ENCODE measurements around the gene PDE4B.
A peak's percentile ranks its signal among the peaks of the same experiment; 100 is the strongest.

The PDE4B gene

DNA sequence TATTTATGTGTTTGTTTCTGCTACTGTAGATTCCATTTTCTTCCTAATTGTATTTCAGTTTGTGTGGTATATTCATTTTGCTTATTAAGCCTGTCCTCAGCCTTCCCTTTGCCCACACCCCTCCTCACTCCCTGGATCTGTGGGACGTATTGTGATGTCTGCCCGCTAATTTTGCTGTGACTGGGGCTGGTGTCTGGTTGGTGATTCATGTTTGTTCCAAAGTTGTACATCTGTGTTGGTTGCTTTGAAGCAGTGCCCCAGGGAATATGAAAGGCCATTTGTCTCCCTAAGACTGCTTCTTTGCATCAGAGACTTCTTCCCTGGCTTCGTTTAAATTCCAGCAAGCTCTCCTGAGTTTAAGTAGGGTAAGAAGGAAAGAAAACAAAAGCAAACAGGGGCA, 451.7 kb downstream of the PDE4B start:
- no peak for DNase-seq (ENCODE audit: extremely low read depth, insufficient read length)
- Histone ChIP-seq H3K27me3 (replicated peaks; ENCODE audit: control insufficient read depth, insufficient read depth, low read length) (no peaks in the 10 kb centered on the region), H3K36me3 (ENCODE audit: control insufficient read depth, insufficient read depth, low read length) (no peaks in the 10 kb centered on the region), H3K4me3 (replicated peaks; ENCODE audit: low read depth, low read length) (no peak overlapping the region)
- TF ChIP-seq, protein P1, sequence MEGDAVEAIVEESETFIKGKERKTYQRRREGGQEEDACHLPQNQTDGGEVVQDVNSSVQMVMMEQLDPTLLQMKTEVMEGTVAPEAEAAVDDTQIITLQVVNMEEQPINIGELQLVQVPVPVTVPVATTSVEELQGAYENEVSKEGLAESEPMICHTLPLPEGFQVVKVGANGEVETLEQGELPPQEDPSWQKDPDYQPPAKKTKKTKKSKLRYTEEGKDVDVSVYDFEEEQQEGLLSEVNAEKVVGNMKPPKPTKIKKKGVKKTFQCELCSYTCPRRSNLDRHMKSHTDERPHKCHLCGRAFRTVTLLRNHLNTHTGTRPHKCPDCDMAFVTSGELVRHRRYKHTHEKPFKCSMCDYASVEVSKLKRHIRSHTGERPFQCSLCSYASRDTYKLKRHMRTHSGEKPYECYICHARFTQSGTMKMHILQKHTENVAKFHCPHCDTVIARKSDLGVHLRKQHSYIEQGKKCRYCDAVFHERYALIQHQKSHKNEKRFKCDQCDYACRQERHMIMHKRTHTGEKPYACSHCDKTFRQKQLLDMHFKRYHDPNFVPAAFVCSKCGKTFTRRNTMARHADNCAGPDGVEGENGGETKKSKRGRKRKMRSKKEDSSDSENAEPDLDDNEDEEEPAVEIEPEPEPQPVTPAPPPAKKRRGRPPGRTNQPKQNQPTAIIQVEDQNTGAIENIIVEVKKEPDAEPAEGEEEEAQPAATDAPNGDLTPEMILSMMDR (IDR thresholded peaks at IDR 0.05; ENCODE audit: insufficient read depth, low read length, poor library complexity, severe bottlenecking): no peak

DNA sequence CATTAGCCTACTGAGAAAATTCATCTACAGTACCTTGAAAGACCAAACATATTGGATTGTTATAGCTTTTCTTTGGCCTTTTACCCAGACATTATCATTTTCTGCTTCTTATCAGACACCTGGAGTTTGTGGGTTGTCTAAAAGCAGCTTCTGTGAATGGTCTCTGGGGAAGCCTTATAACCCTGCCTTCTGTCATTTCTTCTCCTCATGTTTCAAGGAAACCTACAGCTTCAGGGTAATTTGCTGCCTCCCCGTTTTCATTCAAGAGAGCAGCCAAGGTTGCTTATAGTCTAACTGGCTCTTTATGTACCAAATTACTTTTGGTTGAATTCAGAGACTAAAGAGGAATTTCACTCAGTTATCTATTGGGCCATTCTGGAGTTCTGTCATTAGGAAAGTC, 453.0 kb downstream of the PDE4B start:
- Histone ChIP-seq H3K36me3 (ENCODE audit: control insufficient read depth, insufficient read depth, low read length) (no peaks in the 10 kb centered on the region), H3K27me3 (replicated peaks; ENCODE audit: control insufficient read depth, insufficient read depth, low read length) (no peaks in the 10 kb centered on the region), H3K4me3 (replicated peaks; ENCODE audit: low read depth, low read length) (no peak overlapping the region)
- TF ChIP-seq, protein P1 (IDR thresholded peaks at IDR 0.05; ENCODE audit: insufficient read depth, low read length, poor library complexity, severe bottlenecking): no peak
- DNase-seq (ENCODE audit: extremely low read depth, insufficient read length): no peak

DNA sequence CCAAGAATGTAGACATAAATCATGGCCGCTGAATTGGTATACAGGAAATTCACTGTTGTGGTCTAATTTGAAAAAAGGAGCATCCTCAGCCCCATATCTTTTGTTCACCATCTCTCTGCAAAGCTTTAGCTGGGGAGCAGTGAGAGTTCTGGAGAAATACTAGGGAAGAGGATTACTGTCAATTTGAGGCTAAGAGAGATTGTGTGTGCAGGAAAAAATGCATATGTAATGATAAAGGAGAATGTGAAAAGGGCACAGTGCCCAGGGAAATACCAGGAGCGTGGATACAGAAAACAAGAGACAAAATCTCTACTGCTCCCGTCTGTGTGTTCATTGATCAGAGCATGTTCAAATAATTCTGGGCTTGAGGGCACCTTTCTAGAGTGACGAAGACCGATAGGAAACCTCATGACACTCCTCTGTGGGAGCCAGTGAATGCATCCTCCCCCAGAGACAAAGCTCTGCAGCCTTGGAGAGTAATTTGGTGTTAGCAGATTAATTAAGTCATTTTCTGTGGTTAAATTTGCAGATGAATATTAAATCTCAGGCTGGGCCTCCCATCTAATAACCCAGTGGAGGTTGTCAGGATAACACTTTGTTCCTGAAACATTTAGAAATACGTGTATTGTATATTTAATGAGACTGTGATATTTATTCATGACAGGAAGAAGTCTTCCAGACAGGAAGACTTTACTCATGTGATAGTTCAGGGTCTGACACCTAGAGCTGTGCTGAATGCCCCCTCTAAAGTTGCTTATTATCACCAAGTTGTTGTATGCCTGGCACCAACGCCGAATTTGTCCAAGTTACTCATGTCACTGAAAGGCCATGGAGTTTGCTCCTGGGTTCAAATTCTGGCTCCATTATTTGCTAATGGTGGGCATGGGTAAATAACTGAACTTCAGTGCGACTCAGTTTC, 453.9 kb downstream of the PDE4B start:
- H3K27me3 ChIP-seq (replicated peaks; ENCODE audit: control insufficient read depth, insufficient read depth, low read length): no peaks in the 10 kb centered on the region
- DNase-seq (ENCODE audit: extremely low read depth, insufficient read length): no peak
- H3K4me3 ChIP-seq (replicated peaks; ENCODE audit: low read depth, low read length): no peak overlapping the region; the same call in 1 of the 2 replicates
- TF ChIP-seq, protein P1 (IDR thresholded peaks at IDR 0.05; ENCODE audit: insufficient read depth, low read length, poor library complexity, severe bottlenecking): no peak
- H3K36me3 ChIP-seq (ENCODE audit: control insufficient read depth, insufficient read depth, low read length): no peaks in the 10 kb centered on the region

DNA sequence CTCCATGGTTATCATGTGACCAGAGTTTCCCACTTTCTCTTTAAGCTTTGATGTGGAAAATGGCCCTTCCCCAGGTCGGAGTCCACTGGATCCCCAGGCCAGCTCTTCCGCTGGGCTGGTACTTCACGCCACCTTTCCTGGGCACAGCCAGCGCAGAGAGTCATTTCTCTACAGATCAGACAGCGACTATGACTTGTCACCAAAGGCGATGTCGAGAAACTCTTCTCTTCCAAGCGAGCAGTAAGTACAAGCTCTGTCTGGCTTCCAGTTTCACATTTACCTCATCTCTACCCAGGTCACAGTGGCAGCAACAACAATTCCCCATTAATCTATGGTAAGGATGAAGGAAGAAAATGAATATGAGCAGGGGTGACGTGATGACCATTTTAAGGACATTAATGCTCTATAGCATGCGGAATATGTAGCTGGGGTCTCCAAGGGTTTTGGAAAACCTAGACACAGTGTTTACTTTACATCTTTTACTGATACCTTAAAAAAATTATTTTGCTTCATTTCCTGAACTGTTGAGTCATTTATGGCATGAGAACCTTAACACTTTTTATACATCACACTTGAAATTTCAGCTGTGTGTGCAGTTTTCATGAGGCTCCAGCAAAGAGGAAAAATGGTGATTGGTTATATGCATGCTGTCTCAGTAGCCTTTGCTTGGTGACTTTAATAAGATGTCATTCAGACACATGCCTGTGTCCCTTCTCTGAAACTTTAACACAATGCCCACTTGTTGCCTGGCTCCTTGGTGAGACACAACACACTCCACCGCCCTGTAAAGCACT, 454.9 kb downstream of the PDE4B start:
- TF ChIP-seq, protein P1 (IDR thresholded peaks at IDR 0.05; ENCODE audit: insufficient read depth, low read length, poor library complexity, severe bottlenecking): no peak
- no peaks in the 10 kb centered on the region for H3K27me3 ChIP-seq (replicated peaks; ENCODE audit: control insufficient read depth, insufficient read depth, low read length)
- no peaks in the 10 kb centered on the region for H3K36me3 ChIP-seq (ENCODE audit: control insufficient read depth, insufficient read depth, low read length)
- peak; percentile 57 for DNase-seq (ENCODE audit: extremely low read depth, insufficient read length)
- H3K4me3 ChIP-seq (replicated peaks; ENCODE audit: low read depth, low read length): peak overlapping the region; percentile 47

DNA sequence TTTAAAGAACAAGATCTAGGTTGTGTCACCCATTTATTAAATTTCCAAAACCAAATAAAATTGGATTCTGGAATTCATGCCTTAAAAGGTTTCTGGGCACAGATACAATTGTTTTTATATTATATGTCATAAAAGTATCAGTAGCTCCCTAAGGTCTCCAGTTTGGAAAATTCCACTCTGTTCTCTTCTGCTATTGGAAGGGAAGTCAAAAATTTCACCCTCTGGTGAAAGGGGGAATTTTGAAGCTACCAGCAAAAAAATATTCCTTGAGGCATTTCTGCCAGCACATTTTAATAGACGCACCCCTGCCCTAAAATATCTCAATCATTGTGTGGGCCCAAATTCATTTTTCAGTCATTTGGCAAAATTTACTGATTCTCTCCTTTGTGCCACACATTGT, 455.6 kb downstream of the PDE4B start:
- no peak overlapping the region for H3K4me3 ChIP-seq (replicated peaks; ENCODE audit: low read depth, low read length)
- H3K36me3 ChIP-seq (ENCODE audit: control insufficient read depth, insufficient read depth, low read length): no peaks in the 10 kb centered on the region
- TF ChIP-seq, protein P1 (IDR thresholded peaks at IDR 0.05; ENCODE audit: insufficient read depth, low read length, poor library complexity, severe bottlenecking): no peak
- H3K27me3 ChIP-seq (replicated peaks; ENCODE audit: control insufficient read depth, insufficient read depth, low read length): no peaks in the 10 kb centered on the region
- DNase-seq (ENCODE audit: extremely low read depth, insufficient read length): no peak
